ENCODE results near the gene TNFRSF12A. TPM values are rescaled to one million over a fixed set of nuclear protein-coding genes. Genes with fewer than 3 reads are reported as not detected.
A peak's percentile ranks its signal among the peaks of the same experiment; 100 is the strongest.

TNFRSF12A gene
- total and polyA plus RNA-seq, 11 donors, result 27.8 to 824 (median 97.1) TPM

- no peak for ATAC-seq
- WGBS, 4 donors, result 85 to 91% (median 90%) methylated on average over 4 to 6 of the region's 6 CpGs
- H3K4me3 ChIP-seq, result no peak overlapping the region
- H3K27me3 ChIP-seq, result peaks cover 0 to 12% (median 4%) of the 10 kb centered on the region in 9 donors
- intact Hi-C loops (cut with DNase I), result no loop called here
- H3K9me3 ChIP-seq, result no peaks in the 10 kb centered on the region
- no peak for DNase-seq
- H3K4me1 ChIP-seq, result peaks cover 0 to 23% (median 12%) of the 10 kb centered on the region in 12 donors
- peaks cover 0 to 14% (median 0%) of the 10 kb centered on the region in 9 donors for H3K36me3 ChIP-seq
- TF ChIP-seq CTCF (IDR thresholded peaks at IDR 0.05) (no peak), POLR2A (IDR thresholded peaks at IDR 0.05) (no peak)
- H3K27ac ChIP-seq, result no peak overlapping the region
These were observed 42.7 kb upstream of the TNFRSF12A start for GRCh38 chr16:2977440-2977839.

- peaks cover 0 to 4% (median 0%) of the 10 kb centered on the region in 9 donors for H3K36me3 ChIP-seq
- 5 to 7% (median 6%) methylated on average over 36 to 43 of the region's 43 CpGs for whole genome bisulfite sequencing, 4 donors
- H3K27ac ChIP-seq, result peak overlapping the region in 1 of 12 donors; percentile 94
- no peak for ATAC-seq
- no peaks in the 10 kb centered on the region for H3K9me3 ChIP-seq
- peaks cover 0 to 12% (median 4%) of the 10 kb centered on the region in 9 donors for H3K27me3 ChIP-seq
- peaks cover 0 to 30% (median 23%) of the 10 kb centered on the region in 12 donors for H3K4me1 ChIP-seq
- intact Hi-C loops (cut with DNase I), result loop anchor here in 1 of 10 donors (2.0 to 5.0 kb wide), 2 partner anchors 53 to 67 kb away; partner anchors contain the start of gene FLYWCH1
- no peak for DNase-seq
- H3K4me3 ChIP-seq, result peak overlapping the region; percentile 58 to 93 (median 78)
- TF ChIP-seq CTCF (IDR thresholded peaks at IDR 0.05), result no peak
- TF ChIP-seq POLR2A (IDR thresholded peaks at IDR 0.05), result no peak
These were observed 40.4 kb upstream of the TNFRSF12A start for GRCh38 chr16:2979669-2980226.

GRCh38 chr16:2980227-2981176 is 39.7 kb upstream of the TNFRSF12A start, which contains the start of gene PKMYT1:
Gene PKMYT1 (minus strand): TSS chr16:2980446. CDS start chr16:2979657, 789 bp downstream.
- WGBS, 4 donors, result 4 to 15% (median 6%) methylated on average over 32 to 91 of the region's 91 CpGs
- peaks cover 0 to 37% (median 28%) of the 10 kb centered on the region in 12 donors for H3K4me1 ChIP-seq
- intact Hi-C loops (cut with DNase I), result loop anchor here in 1 of 10 donors (2.0 to 5.0 kb wide), 2 partner anchors 54 to 68 kb away; partner anchors contain the start of gene FLYWCH1
- peaks cover 0 to 2% (median 0%) of the 10 kb centered on the region in 9 donors for H3K36me3 ChIP-seq
- peak within 1 kb of the TSS; percentile 63 to 95 (median 85) for H3K27ac ChIP-seq
- DNase-seq (peak; percentile 90 to 96 (median 93)), ATAC-seq (peak; percentile 59 to 96 (median 94))
- peaks cover 0 to 12% (median 4%) of the 10 kb centered on the region in 9 donors for H3K27me3 ChIP-seq
- peak within 1 kb of the TSS; percentile 58 to 93 (median 78) for H3K4me3 ChIP-seq
- TF ChIP-seq POLR2A (IDR thresholded peaks at IDR 0.05) (peak; percentile 65 to 98), CTCF (IDR thresholded peaks at IDR 0.05) (peak in 1 of 12 donors; percentile 7)
- no peaks in the 10 kb centered on the region for H3K9me3 ChIP-seq
